ENCODE data around the gene VAV2.

DNA sequence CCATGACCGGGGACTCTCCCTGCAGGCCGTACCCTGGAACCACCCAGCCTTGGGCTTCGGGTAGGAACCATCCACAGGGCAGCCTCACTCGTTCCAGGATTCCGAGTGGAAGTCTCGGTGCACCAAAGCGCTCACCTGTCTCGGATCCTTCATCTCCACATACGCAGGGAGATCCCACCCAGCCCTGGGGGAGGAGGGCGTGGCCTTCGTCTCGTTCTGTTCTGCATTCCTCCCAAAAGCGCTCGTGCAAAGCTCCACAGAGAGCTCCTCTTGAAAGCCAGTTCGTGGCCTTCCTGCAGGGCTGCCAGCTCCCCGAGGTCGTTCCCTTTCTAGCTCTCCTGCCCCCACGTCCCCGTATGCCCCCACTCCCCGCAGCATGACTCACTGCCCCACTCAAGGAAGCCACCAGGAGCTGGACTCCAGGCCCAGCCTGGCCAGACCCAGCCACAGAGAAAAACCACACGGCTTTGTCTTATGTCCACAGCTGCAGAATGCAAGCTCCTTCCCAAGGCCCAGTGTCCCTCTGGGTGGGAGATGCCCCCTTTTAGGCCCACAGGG is 189.0 kb downstream of the VAV2 start:
- TF ChIP-seq EZH2 (IDR thresholded peaks at IDR 0.05; ENCODE audit: low read length, unreplicated experiment) (no peak), EZH2phosphoT487 (IDR thresholded peaks at IDR 0.05; ENCODE audit: borderline replicate concordance, low read length) (no peak)
- TF ChIP-seq, protein P1, sequence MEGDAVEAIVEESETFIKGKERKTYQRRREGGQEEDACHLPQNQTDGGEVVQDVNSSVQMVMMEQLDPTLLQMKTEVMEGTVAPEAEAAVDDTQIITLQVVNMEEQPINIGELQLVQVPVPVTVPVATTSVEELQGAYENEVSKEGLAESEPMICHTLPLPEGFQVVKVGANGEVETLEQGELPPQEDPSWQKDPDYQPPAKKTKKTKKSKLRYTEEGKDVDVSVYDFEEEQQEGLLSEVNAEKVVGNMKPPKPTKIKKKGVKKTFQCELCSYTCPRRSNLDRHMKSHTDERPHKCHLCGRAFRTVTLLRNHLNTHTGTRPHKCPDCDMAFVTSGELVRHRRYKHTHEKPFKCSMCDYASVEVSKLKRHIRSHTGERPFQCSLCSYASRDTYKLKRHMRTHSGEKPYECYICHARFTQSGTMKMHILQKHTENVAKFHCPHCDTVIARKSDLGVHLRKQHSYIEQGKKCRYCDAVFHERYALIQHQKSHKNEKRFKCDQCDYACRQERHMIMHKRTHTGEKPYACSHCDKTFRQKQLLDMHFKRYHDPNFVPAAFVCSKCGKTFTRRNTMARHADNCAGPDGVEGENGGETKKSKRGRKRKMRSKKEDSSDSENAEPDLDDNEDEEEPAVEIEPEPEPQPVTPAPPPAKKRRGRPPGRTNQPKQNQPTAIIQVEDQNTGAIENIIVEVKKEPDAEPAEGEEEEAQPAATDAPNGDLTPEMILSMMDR (conservative IDR thresholded peaks at IDR 0.05; ENCODE audit: low read depth, low read length) = no peak
